ENCODE data around the gene ITGA3. TPM values are rescaled to one million over a fixed set of nuclear protein-coding genes. Genes with fewer than 3 reads are reported as not detected.
A peak's percentile ranks its signal among the peaks of the same experiment; 100 is the strongest.

Gene ITGA3
- polyA plus RNA-seq, 1 experiment: 184 TPM

- CTCF ChIA-PET: interaction anchor here (0.7 to 7.2 kb wide), 6 partner anchors 16 to 40 kb away, joined by 3 to 46 read pairs (median 15); partner anchors contain the start of gene PDK2
- POLR2A ChIA-PET: no interaction called here
- Histone ChIP-seq H3K36me3 (ENCODE audit: control insufficient read depth, insufficient read depth, low read length) (peaks cover 3% of the 10 kb centered on the region; the same call in 1 of the 2 replicates), H3K27me3 (ENCODE audit: control insufficient read depth, insufficient read depth, low read length) (no peaks in the 10 kb centered on the region), H3K4me3 (ENCODE audit: low read depth, low read length) (peak overlapping the region; percentile 84)
- TF ChIP-seq CTCF (IDR thresholded peaks at IDR 0.05; ENCODE audit: insufficient read depth, low read depth, low read length): no peak
- DNase-seq (ENCODE audit: low read depth): no peak
Measured at GRCh38 chr17:50055055-50055425, 870 bp upstream of the ITGA3 start.

GRCh38 chr17:50056217-50056960, 479 bp downstream of the ITGA3 start:
- ChIA-PET CTCF (interaction anchor here (0.8 to 7.2 kb wide), 11 partner anchors 9 to 95 kb away, joined by 3 to 46 read pairs (median 5); partner anchors contain the start of gene PDK2), POLR2A (interaction anchor here (1.1 kb wide), 1 partner anchor 28 kb away, joined by 4 read pairs; no protein-coding TSS in a partner anchor)
- H3K4me3 ChIP-seq (ENCODE audit: low read depth, low read length): peak overlapping the region; percentile 84

GRCh38 chr17:50056961-50057330, 1.0 kb downstream of the ITGA3 start:
- CTCF ChIA-PET: interaction anchor here (0.6 to 7.2 kb wide), 13 partner anchors 8 to 94 kb away, joined by 3 to 46 read pairs (median 5); partner anchors contain the start of gene PDK2

More at GRCh38 chr17:50056217-50056960, 479 bp downstream of the ITGA3 start:
- Histone ChIP-seq H3K36me3 (ENCODE audit: control insufficient read depth, insufficient read depth, low read length) (peaks cover 3% of the 10 kb centered on the region; the same call in 1 of the 2 replicates), H3K27me3 (ENCODE audit: control insufficient read depth, insufficient read depth, low read length) (no peaks in the 10 kb centered on the region)
- peak; percentile 58 for TF ChIP-seq CTCF (IDR thresholded peaks at IDR 0.05; ENCODE audit: insufficient read depth, low read depth, low read length)
- DNase-seq (ENCODE audit: low read depth): no peak

GRCh38 chr17:50057521-50057991, 1.6 kb downstream of the ITGA3 start:
- H3K36me3 ChIP-seq (ENCODE audit: control insufficient read depth, insufficient read depth, low read length): peaks cover 3% of the 10 kb centered on the region; the same call in 1 of the 2 replicates
- no peaks in the 10 kb centered on the region for H3K27me3 ChIP-seq (ENCODE audit: control insufficient read depth, insufficient read depth, low read length)
- H3K4me3 ChIP-seq (ENCODE audit: low read depth, low read length): peak overlapping the region; percentile 84
- ChIA-PET POLR2A (no interaction called here), CTCF (interaction anchor here (0.6 to 7.2 kb wide), 12 partner anchors 10 to 177 kb away, joined by 3 to 46 read pairs (median 5); partner anchors contain the start of gene PDK2)
- TF ChIP-seq CTCF (IDR thresholded peaks at IDR 0.05; ENCODE audit: insufficient read depth, low read depth, low read length): no peak
- no peak for DNase-seq (ENCODE audit: low read depth)

More at GRCh38 chr17:50056961-50057330, 1.0 kb downstream of the ITGA3 start:
- Histone ChIP-seq H3K36me3 (ENCODE audit: control insufficient read depth, insufficient read depth, low read length) (peaks cover 3% of the 10 kb centered on the region; the same call in 1 of the 2 replicates), H3K4me3 (ENCODE audit: low read depth, low read length) (peak overlapping the region; percentile 84), H3K27me3 (ENCODE audit: control insufficient read depth, insufficient read depth, low read length) (no peaks in the 10 kb centered on the region)
- POLR2A ChIA-PET: no interaction called here
- no peak for DNase-seq (ENCODE audit: low read depth)
- no peak for TF ChIP-seq CTCF (IDR thresholded peaks at IDR 0.05; ENCODE audit: insufficient read depth, low read depth, low read length)

GRCh38 chr17:50058296-50058953, 2.5 kb downstream of the ITGA3 start:
- Histone ChIP-seq H3K27me3 (ENCODE audit: control insufficient read depth, insufficient read depth, low read length) (no peaks in the 10 kb centered on the region), H3K4me3 (ENCODE audit: low read depth, low read length) (peak overlapping the region; percentile 84; the same call in 1 of the 2 replicates), H3K36me3 (ENCODE audit: control insufficient read depth, insufficient read depth, low read length) (peaks cover 3% of the 10 kb centered on the region; the same call in 1 of the 2 replicates)
- no peak for DNase-seq (ENCODE audit: low read depth)
- ChIA-PET CTCF (interaction anchor here (1.2 to 7.2 kb wide), 4 partner anchors 9 to 178 kb away, joined by 3 to 46 read pairs (median 22); no protein-coding TSS in a partner anchor), POLR2A (no interaction called here)
- no peak for TF ChIP-seq CTCF (IDR thresholded peaks at IDR 0.05; ENCODE audit: insufficient read depth, low read depth, low read length)
